Left ventricle myocardium superior (tissue), 1 donor: Measurements from ENCODE around the gene DOCK3. TPM values are rescaled to one million over a fixed set of nuclear protein-coding genes. Genes with fewer than 3 reads are reported as not detected.

Experiments used
- ATAC-seq: fragments of 200-7000 bp; cut with Tn5 transposase; one replicate; pipeline ENCODE4 v1.9.1; 2020; ENCODE audit warnings: mild to moderate bottlenecking, moderate library complexity
- DNase-seq: peaks from one replicate; pipeline ENCODE4 v3.0.0-alpha.2; 2020
- intact Hi-C: fragments of 100-400 bp; cut with micrococcal nuclease; formaldehyde crosslinking; loops from one replicate; pipeline ENCODE4 v1.11.0; 2022
- microRNA-seq: library from miRNA; unstranded; fragments of <30 nt; microRNA quantifications from one replicate; pipeline ENCODE4 v1.2.0, GENCODE V29; 2020; ENCODE audit warnings: borderline number of aligned reads
- total RNA-seq: library from RNA; stranded (reverse); fragmentation: NEBNext Ultra II Directional; extraction: Animal tissue kit (Norgen Biotek cat#: 25700); gene quantifications from one replicate; pipeline ENCODE4 v1.2.1, GENCODE V29; 2021
- donor health status: DM: no; HTN: yes; CAD: no; lungs with severe emphysema.

DOCK3 gene
- total RNA-seq, 1 donor from 2014 or later = 3.8 TPM

DNA sequence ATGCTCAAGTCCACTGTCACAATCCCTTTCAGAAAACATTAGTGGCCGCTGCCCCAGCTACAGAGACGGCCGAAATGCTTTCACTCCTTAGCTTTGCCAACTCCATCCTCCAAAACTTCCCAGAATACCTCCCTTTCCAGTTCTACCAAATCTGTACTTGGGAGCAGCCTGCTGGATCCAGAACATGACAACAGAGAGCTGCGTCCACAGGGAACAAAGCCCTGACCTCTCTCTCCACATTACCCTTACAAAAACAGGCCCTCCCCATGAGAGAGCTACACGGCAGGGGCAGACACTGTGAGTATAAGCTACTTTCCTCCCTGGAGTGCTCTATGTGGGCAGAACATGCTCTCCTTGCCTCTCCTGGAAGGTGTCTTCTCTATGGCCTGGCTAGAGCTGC, 722.7 kb downstream of the DOCK3 start:
- intact Hi-C loops = no loop called here
- ATAC-seq = no peak

GRCh38 chr3:51398595-51399310, 724.0 kb downstream of the DOCK3 start:
- intact Hi-C loops = no loop called here
- ATAC-seq = no peak
- no peak for DNase-seq

More for the DNA sequence above, 722.7 kb downstream of the DOCK3 start:
- DNase-seq = no peak

DNA sequence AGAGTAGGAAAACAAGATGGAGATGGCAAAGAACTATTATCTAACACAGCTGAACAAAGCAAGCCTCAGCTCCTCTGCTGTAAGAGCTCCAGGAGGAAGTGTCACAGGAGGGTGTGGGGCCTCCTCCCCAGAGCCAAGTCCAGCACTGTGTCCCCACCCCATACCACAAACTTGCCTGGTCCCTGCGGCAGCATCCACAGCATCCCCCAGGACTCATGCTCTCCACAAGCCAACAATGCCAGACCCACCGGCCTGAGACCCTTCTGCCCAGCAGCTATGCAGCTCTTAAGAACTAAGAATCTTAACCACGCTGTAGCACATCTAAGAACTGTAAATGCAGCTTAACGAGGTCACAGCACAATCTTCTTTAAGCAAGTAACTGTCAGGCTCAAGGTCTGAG, 725.4 kb downstream of the DOCK3 start:
- DNase-seq (no peak), ATAC-seq (no peak)
- intact Hi-C loops = no loop called here

DNA sequence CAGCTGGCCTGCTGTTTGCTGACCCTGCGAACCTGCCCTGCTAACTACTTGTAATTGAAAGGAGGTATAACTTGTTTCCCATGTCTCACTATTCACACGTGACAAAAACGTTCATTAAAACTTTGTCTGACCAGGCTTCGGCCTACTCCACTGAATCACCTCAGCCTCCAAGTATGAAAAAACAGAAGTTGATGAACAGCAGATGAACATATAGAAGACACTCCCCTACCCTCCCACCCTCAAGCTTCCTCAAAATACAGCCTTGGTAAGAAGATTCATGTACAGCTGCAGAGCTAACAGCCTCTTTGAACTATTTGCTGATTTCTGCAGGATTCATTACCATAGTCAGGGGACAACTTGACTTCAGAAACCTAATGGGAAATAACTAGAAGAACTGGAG, 727.0 kb downstream of the DOCK3 start:
- intact Hi-C loops = no loop called here
- ATAC-seq = peak; percentile 39
- DNase-seq = no peak

DNA sequence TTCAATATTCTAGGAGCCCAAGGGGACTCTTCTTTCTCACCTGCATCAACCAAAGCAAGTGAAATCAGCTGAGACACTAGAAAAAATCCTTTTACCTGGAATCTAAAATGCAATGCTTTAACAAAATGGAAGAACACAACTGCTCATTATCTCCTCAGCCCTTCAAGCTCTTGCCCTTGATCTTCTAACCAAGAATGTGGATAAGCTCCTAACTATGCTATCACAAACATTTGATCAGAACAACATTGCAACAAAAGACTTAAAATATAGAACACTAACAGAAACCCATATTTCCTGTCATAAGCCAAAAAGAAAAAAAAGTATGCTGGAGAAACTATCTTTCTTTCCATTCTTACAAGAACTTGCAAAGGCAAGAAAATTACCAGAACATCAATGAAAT, 728.9 kb downstream of the DOCK3 start:
- DNase-seq = no peak
- intact Hi-C loops = no loop called here
- ATAC-seq = no peak

GRCh38 chr3:51408021-51408420, 733.3 kb downstream of the DOCK3 start:
- ATAC-seq (no peak), DNase-seq (no peak)
- intact Hi-C loops = no loop called here

DNA sequence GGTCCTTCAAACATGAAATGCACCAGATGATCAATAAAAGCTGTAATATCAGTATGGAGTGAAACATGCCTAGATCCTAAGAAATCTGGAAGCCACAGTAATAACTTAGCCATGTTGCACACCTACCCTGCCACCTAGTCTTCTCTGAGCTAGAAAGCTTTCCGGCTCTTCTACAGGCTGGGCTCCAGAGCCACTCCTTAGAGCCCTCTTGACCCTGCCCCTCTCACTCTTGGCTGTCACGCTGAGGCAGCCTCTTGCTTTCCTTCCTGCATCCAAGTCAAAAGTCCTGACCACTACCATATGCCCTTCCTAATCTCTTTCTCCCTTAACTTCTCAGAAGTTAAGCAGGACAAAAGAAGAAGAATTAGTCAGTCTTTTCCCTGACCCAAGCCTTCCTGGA, 734.1 kb downstream of the DOCK3 start:
- DNase-seq (no peak), ATAC-seq (no peak)
- intact Hi-C loops = no loop called here

DNA sequence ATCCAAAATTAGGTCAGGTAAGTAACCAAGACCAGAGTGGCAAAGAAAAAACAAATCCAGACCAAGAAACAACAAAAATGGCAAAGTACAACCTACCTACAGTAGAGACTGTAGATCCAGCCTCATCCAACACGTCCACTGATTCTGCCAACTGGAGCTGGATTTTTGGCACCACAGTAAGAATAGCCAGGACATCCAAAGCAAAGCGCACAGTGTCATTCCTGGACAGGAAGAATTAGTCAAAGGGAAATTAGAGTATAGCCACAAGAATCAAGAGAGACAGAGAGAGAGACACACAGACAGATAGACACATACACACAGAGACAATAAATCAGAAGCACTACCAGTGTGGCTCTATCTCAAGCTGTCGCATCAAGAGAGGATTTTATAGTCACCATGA, 747.5 kb downstream of the DOCK3 start:
- ATAC-seq (no peak), DNase-seq (no peak)
- intact Hi-C loops = no loop called here

- ATAC-seq (no peak), DNase-seq (no peak)
- intact Hi-C loops = no loop called here
These were observed 752.2 kb downstream of the DOCK3 start for GRCh38 chr3:51426921-51427320.

- intact Hi-C loops = no loop called here
- DNase-seq = no peak
- ATAC-seq = no peak
These were observed 754.4 kb downstream of the DOCK3 start for GRCh38 chr3:51429138-51429537.

Small RNA genes lying within 50 kb of the gene (microRNA-seq; reads per million reads assigned to microRNA genes)
- gene MIR4787 = 10.8 reads per million, percentile 7 among the genes with 10 or more reads in this experiment

Other genes starting within 250 kb of the DOCK3 start
- gene CACNA2D2, start 171.3 kb upstream of the DOCK3 start, total RNA-seq = 2.8 TPM
- 51.0 TPM for gene C3orf18, start 107.2 kb upstream of the DOCK3 start, total RNA-seq
- 15.3 TPM for gene HEMK1, start 105.4 kb upstream of the DOCK3 start, total RNA-seq
- 10.2 TPM for gene CISH, start 63.2 kb upstream of the DOCK3 start, total RNA-seq
- gene MAPKAPK3, start 57.8 kb upstream of the DOCK3 start, total RNA-seq = 473 TPM